ENCODE results near the gene ARHGAP4. TPM values are rescaled to one million over a fixed set of nuclear protein-coding genes. Genes with fewer than 3 reads are reported as not detected.

Gene ARHGAP4
- total RNA-seq (2012; rRNA removed), result 0.18 and 0.28 TPM in 2 replicates
- 0.72 and 0.79 TPM in 2 replicates for polyA plus RNA-seq (2012; rRNA removed)
- 0.11 and 0.22 TPM in 2 replicates for polyA plus RNA-seq (2012; cell fraction: cytosol; rRNA removed)
- 3.0 and 7.9 TPM in 2 replicates for polyA plus RNA-seq (2012; cell fraction: nucleus; rRNA removed; ENCODE audit: low replicate concordance)
- percentile 29 among the genes with signal in this experiment for Bru-seq, nascent RNA
- percentile 36 among the genes with signal in this experiment for BruChase-seq, experiment 1, labeled RNA remaining after a 6-hour chase
- percentile 27 among the genes with signal in this experiment for BruChase-seq, experiment 2, labeled RNA remaining after a 2-hour chase
- long read RNA-seq, result 0 reads

DNA sequence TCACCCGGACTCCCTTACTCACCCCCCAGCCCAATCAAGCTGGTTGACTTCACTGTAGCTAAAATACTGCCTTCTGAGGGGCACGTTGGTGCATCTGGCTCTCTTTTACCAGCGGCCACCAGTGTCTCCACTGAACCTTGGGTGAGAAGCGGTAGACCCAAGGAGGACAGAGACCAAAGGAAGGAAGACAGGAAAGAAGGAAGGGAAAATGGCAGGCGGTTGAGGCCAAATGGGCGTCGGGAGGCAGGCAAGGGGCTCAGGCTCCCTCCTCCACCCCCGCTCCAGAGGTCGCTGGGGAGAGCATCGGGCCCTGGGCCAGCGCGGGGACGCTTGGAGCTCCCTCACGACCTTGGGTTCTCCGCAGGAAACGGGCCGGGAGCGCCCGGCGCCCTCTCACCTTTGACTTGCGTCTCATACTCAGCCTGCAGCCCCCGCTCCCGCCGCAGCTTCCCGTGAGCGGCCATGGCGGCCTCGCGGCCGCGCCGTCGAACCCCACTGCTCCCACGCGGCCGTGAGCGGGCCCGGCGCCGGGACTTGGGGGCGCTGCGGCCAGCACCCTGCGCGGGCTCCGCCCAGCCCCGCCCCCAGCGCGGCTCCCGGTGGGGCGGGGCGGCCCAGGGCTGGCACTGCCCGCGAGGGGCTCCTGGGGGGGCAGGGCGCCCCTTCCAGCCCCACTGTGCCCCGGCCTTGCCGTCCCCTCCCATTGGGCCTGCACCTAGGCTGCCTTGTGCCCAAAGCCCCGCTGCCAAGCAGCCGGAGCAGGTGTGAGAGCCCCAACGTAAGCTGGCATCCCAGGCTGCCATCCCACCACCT is at the start of gene ARHGAP4:
Gene ARHGAP4 (minus strand): TSS at position 526 of the 813 bp plus-strand sequence. CDS start 62 bp downstream, at position 464.
- Histone ChIP-seq H4K8ac (ENCODE audit: low read depth in 2 of 2, low read length in 2 of 2) (peak within 1 kb of the TSS; percentile 67 to 97; a peak in 2 of 4 replicates), H3K56ac (ENCODE audit: extremely low read depth, insufficient read depth, low read length) (no peak within 1 kb of the TSS), H3K9me3 (ENCODE audit: control insufficient read depth, insufficient read depth, low read length) (no peaks in the 10 kb centered on the region), H2BK5ac (ENCODE audit: low read depth, low read length, poor library complexity, severe bottlenecking) (no peak within 1 kb of the TSS), H3K79me1 (ENCODE audit: low read depth in 1 of 2, low read length in 2 of 2) (peaks cover 0 to 7% of the 10 kb centered on the region in 2 experiments; a peak in 2 of 4 replicates), H2BK15ac (ENCODE audit: low read depth, low read length) (no peak within 1 kb of the TSS), H3K14ac (replicated peaks; ENCODE audit: low read depth, low read length) (no peak within 1 kb of the TSS), H3K27ac (ENCODE audit: insufficient read depth, low read length) (peak within 1 kb of the TSS; percentile 97), H3K4ac (ENCODE audit: low read depth, low read length) (peak within 1 kb of the TSS; percentile 95), H3K9me1 (ENCODE audit: insufficient read depth, low read length) (no peaks in the 10 kb centered on the region; the same call in 1 of the 2 replicates), H4K20me1 (ENCODE audit: insufficient read depth, low read length) (no peaks in the 10 kb centered on the region; the same call in none of the 2 replicates), H2AFZ (replicated peaks; ENCODE audit: low read length, poor library complexity) (peak within 1 kb of the TSS; percentile 61), H4K5ac (ENCODE audit: low read depth, low read length) (peak within 1 kb of the TSS; percentile 82; the same call in 1 of the 2 replicates), H2BK120ac (ENCODE audit: low read depth, low read length) (no peak within 1 kb of the TSS), H2AK9ac (replicated peaks; ENCODE audit: low read depth, low read length, poor library complexity) (peak within 1 kb of the TSS; percentile 97), H3K18ac (ENCODE audit: low read depth, low read length) (no peak within 1 kb of the TSS), H3K23ac (ENCODE audit: low read depth, low read length) (no peak within 1 kb of the TSS; the same call in 1 of the 2 replicates), H4K91ac (ENCODE audit: insufficient read depth, low read depth, low read length) (peak within 1 kb of the TSS; percentile 73; the same call in 1 of the 2 replicates), H3K36me3 (ENCODE audit: control insufficient read depth, insufficient read depth, low read length) (peaks cover 10% of the 10 kb centered on the region; the same call in 1 of the 2 replicates), H3K27me3 (ENCODE audit: control insufficient read depth, insufficient read depth, low read length) (peaks cover under 1% of the 10 kb centered on the region; the same call in 1 of the 2 replicates), H3K4me1 (ENCODE audit: control insufficient read depth, insufficient read depth, low read length) (peaks cover 2% of the 10 kb centered on the region), H2BK20ac (ENCODE audit: low read depth, low read length) (no peak within 1 kb of the TSS), H3K9ac (ENCODE audit: low read depth, low read length) (peak within 1 kb of the TSS; percentile 94; the same call in 1 of the 2 replicates), H2AK5ac (ENCODE audit: low read depth, low read length) (peak within 1 kb of the TSS; percentile 94; the same call in 1 of the 2 replicates), H3K4me2 (ENCODE audit: low read depth, low read length) (peak within 1 kb of the TSS; percentile 88; the same call in 1 of the 2 replicates), H3K4me3 (ENCODE audit: insufficient read depth, low read depth, low read length) (no peak within 1 kb of the TSS)
- intact Hi-C loops (cut with micrococcal nuclease) (loop anchor here (5.0 kb wide), 1 partner anchor 134 kb away; the partner anchor contains the start of genes IDH3G and SSR4), in situ Hi-C loops (cut with MboI; ENCODE audit: low sequenced_read_pairs) (no loop called here), dilution Hi-C loops (cut with HindIII; ENCODE audit: low sequenced_read_pairs, unreplicated experiment) (no loop called here)
- WGBS, 2 experiments (ENCODE audit: extremely low coverage in 2 of 2, insufficient read length in 1 of 2), result 57% methylated on average over 31 of the region's 59 CpGs; no CpG with 5 or more reads in 1 of the 2 experiments
- DNase-seq, result no peak
- BruUV-seq (replicated peaks), result no TSS peak
- TF ChIP-seq BHLHE40 (IDR thresholded peaks at IDR 0.05; ENCODE audit: low read depth, low read length) (no peak), FOS (IDR thresholded peaks at IDR 0.05; ENCODE audit: low read depth, low read length) (no peak), RCOR1 (IDR thresholded peaks at IDR 0.05; ENCODE audit: insufficient replicate concordance, low read length) (no peak)
- TF ChIP-seq, protein P1, sequence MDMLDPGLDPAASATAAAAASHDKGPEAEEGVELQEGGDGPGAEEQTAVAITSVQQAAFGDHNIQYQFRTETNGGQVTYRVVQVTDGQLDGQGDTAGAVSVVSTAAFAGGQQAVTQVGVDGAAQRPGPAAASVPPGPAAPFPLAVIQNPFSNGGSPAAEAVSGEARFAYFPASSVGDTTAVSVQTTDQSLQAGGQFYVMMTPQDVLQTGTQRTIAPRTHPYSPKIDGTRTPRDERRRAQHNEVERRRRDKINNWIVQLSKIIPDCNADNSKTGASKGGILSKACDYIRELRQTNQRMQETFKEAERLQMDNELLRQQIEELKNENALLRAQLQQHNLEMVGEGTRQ (IDR thresholded peaks at IDR 0.05; ENCODE audit: low read depth, low read length), result no peak
- TF ChIP-seq, protein P2, sequence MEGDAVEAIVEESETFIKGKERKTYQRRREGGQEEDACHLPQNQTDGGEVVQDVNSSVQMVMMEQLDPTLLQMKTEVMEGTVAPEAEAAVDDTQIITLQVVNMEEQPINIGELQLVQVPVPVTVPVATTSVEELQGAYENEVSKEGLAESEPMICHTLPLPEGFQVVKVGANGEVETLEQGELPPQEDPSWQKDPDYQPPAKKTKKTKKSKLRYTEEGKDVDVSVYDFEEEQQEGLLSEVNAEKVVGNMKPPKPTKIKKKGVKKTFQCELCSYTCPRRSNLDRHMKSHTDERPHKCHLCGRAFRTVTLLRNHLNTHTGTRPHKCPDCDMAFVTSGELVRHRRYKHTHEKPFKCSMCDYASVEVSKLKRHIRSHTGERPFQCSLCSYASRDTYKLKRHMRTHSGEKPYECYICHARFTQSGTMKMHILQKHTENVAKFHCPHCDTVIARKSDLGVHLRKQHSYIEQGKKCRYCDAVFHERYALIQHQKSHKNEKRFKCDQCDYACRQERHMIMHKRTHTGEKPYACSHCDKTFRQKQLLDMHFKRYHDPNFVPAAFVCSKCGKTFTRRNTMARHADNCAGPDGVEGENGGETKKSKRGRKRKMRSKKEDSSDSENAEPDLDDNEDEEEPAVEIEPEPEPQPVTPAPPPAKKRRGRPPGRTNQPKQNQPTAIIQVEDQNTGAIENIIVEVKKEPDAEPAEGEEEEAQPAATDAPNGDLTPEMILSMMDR (conservative IDR thresholded peaks at IDR 0.05; ENCODE audit: low read depth, low read length), result no peak
- ChIA-PET POLR2A (ENCODE audit: unreplicated experiment) (no interaction called here), CTCF (no interaction called here)
- ATAC-seq (ENCODE audit: low read depth), result no peak

Measured in IMR-90 (cell line).